GM18951 (cell line): ENCODE data around the gene AUNIP.

ENCODE experiments used
- POLR2A ChIP-seq: IDR thresholded peaks from 4 replicates; pipeline ENCODE4 v1.6.1; 2011; ENCODE audit warnings: mild to moderate bottlenecking; ENCODE audit not compliant: insufficient read length, insufficient read depth; ENCODE audit errors: extremely low read depth
- in situ Hi-C: fragments of 300-500 bp; cut with MboI; formaldehyde crosslinking; loops from one replicate; pipeline ENCODE4 v1.12.0; 2022; ENCODE audit warnings: low sequenced_read_pairs, mixed read lengths, inconsistent platforms; ENCODE audit not compliant: unreplicated experiment

Gene AUNIP

DNA sequence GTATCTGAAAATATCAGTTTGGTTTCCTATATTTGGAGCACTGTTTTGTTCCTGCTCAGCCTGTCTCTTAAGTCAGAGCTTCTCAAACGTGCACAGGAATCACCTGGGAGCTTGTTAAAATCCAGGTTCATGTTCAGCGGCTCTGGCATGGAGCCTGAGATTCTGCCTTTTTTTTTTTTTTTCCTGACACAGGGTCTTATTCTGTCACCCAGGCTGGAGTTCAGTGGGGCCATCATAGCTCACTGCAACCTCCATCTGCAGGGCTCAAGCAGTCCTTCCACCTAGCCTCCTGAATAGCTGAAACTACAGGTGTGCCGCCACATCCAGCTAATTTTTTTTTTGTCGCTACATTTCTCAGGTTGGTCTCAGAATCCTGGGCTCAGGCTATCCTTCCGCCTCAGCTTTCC lies 71.5 kb downstream of the AUNIP start:
- no peak for TF ChIP-seq POLR2A
- in situ Hi-C loops: no loop called here

- in situ Hi-C loops: no loop called here
- no peak for TF ChIP-seq POLR2A
Measured at GRCh38 chr1:25786887-25787759, 72.1 kb downstream of the AUNIP start.

- TF ChIP-seq POLR2A: no peak
- in situ Hi-C loops: no loop called here
Measured at GRCh38 chr1:25785333-25786067, 73.8 kb downstream of the AUNIP start.

DNA sequence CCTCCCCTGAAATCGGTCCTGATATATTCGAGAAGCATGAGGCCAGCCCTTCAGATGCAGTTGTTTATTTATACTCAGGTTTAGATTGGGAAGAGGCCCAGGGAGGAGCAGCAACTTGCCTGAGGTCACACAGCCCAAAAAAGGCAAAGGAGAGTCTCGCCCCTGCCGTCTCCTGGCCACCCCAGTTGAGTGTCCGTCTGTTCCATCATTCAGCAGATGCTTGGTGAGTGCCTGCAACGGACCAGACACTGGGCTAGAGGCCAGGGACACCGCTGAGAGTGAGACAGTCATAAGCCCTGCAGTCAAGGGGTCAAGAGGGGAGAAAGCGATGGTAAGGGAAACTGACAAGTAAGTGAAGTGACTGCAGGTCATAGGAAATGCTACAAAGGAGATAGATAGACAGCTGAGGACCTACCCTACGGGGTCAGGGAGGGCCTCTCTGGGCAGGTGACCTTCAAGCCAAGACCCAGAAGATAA lies 74.6 kb downstream of the AUNIP start:
- in situ Hi-C loops: no loop called here
- no peak for TF ChIP-seq POLR2A
